Stimulated activated CD8-positive, alpha-beta memory T cell treated with anti-CD3 and anti-CD28 coated beads, Interleukin-4, amount 100 ng/mL, for 1 hour (primary cell): ENCODE results near the gene CBX4.

Source experiments
- DNase-seq, 2 donors: peaks; one replicate each; pipeline ENCODE4 v3.0.0-alpha.2; 2020; ENCODE audit warnings: low read depth in 2 of 2, low spot score in 1 of 2

Gene CBX4

GRCh38 chr17:79814127-79814973 is 24.9 kb downstream of the CBX4 start:
- DNase-seq = no peak

GRCh38 chr17:79813297-79814126 is 25.7 kb downstream of the CBX4 start:
- no peak for DNase-seq

GRCh38 chr17:79812353-79813258 is 26.6 kb downstream of the CBX4 start:
- no peak for DNase-seq

GRCh38 chr17:79811868-79812352 is 27.3 kb downstream of the CBX4 start:
- DNase-seq = no peak

- DNase-seq = no peak
These were observed 28.0 kb downstream of the CBX4 start for GRCh38 chr17:79811011-79811867.

GRCh38 chr17:79810130-79811010 is 28.9 kb downstream of the CBX4 start:
- peak in 1 of 2 donors; percentile 63 for DNase-seq

GRCh38 chr17:79809530-79810129 is 29.6 kb downstream of the CBX4 start:
- DNase-seq = no peak

GRCh38 chr17:79808763-79809529 is 30.3 kb downstream of the CBX4 start:
- no peak for DNase-seq

GRCh38 chr17:79806863-79807720 is 32.1 kb downstream of the CBX4 start:
- no peak for DNase-seq

- DNase-seq = no peak
These were observed 32.8 kb downstream of the CBX4 start for GRCh38 chr17:79806446-79806760.

GRCh38 chr17:79804856-79805696 is 34.2 kb downstream of the CBX4 start:
- no peak for DNase-seq

- no peak for DNase-seq
These were observed 35.0 kb downstream of the CBX4 start for GRCh38 chr17:79803997-79804855.

GRCh38 chr17:79803421-79803996 is 35.7 kb downstream of the CBX4 start:
- DNase-seq = no peak

GRCh38 chr17:79802736-79803420 is 36.4 kb downstream of the CBX4 start:
- DNase-seq = no peak
